B cell (primary cell): ENCODE measurements around the gene ARFGEF2. TPM values are rescaled to one million over a fixed set of nuclear protein-coding genes. Genes with fewer than 3 reads are reported as not detected.

Experiments
- ATAC-seq: fragments of 200-7000 bp; cut with Tn5 transposase; one replicate; pipeline ENCODE4 v1.10.0; 2021; ENCODE audit warnings: low read depth, mild to moderate bottlenecking, moderate number of reproducible peaks, moderate library complexity
- CTCF ChIA-PET: fragments of 350-600 bp; sonication (Branson Sonifier 250); formaldehyde crosslinking; loops from one replicate; lab custom pipeline; 2021; ENCODE audit warnings: antibody characterized with exemption, inconsistent platforms; lab: Charles Lee
- POLR2A ChIA-PET: fragments of 350-600 bp; sonication (Branson Sonifier 250); formaldehyde crosslinking; loops from one replicate; lab custom pipeline; 2021; ENCODE audit warnings: antibody characterized with exemption; lab: Charles Lee
- DNase-seq: peaks from one replicate; pipeline ENCODE4 v3.0.0; 2013
- H2AFZ ChIP-seq: 2 replicates; pipeline ENCODE4 v1.6.1; 2012; ENCODE audit warnings: mild to moderate bottlenecking, low read depth, low read length; ENCODE audit not compliant: insufficient read depth, poor library complexity, severe bottlenecking
- H3K27ac ChIP-seq, 2 donors: 1 replicate in 1 of 2; 2 replicates in 1 of 2; pipeline ENCODE4 v1.5.1; 2012 to 2013; ENCODE audit warnings: low read length in 2 of 2, mild to moderate bottlenecking in 2 of 2, moderate library complexity in 1 of 2
- H3K27me3 ChIP-seq, 4 experiments: fragments of 200-600 bp in 1 of 4; sonication (generic) in 1 of 4; replicated peaks in 1 of 4; 1 replicate in 2 of 4; 2 replicates in 2 of 4; pipeline versions ENCODE4 v1.6.1 to v1.7.0; 2013 to 2016; ENCODE audit warnings: low read length in 3 of 4, mild to moderate bottlenecking in 2 of 4, mixed read lengths in 1 of 4, moderate library complexity in 1 of 4; ENCODE audit not compliant: insufficient read depth in 4 of 4, control insufficient read depth in 3 of 4; ENCODE audit errors: control extremely low read depth in 1 of 4
- H3K36me3 ChIP-seq, 2 experiments: replicated peaks in 1 of 2; 1 replicate in 1 of 2; 2 replicates in 1 of 2; pipeline versions ENCODE4 v1.6.1 to v1.7.1; 2013; ENCODE audit warnings: low read length in 1 of 2; ENCODE audit not compliant: insufficient read depth in 2 of 2, control insufficient read depth in 1 of 2; ENCODE audit errors: control extremely low read depth in 1 of 2, extremely low read depth in 1 of 2
- H3K4me1 ChIP-seq, 2 donors: fragments of 200-600 bp in 1 of 2; sonication (generic) in 1 of 2; 1 replicate in 1 of 2; 2 replicates in 1 of 2; pipeline versions ENCODE4 v1.5.1 to v1.6.1; 2013 to 2017; ENCODE audit warnings: low read length in 2 of 2; ENCODE audit not compliant: control insufficient read depth in 2 of 2, insufficient read depth in 2 of 2
- H3K4me2 ChIP-seq: replicated peaks from 2 replicates; pipeline ENCODE3; 2012; ENCODE audit warnings: mild to moderate bottlenecking, low read depth, low read length; ENCODE audit not compliant: poor library complexity, severe bottlenecking
- H3K4me3 ChIP-seq, 5 experiments: fragments of 200-600 bp in 1 of 5; sonication (generic) in 1 of 5; 1 replicate in 3 of 5; 2 replicates in 2 of 5; pipeline versions ENCODE4 v1.5.1 to v1.7.0; 2011 to 2016; ENCODE audit warnings: low read length in 4 of 5, mild to moderate bottlenecking in 4 of 5, low read depth in 2 of 5, control low read depth in 1 of 5, moderate library complexity in 1 of 5; ENCODE audit not compliant: insufficient read depth in 1 of 5; ENCODE audit errors: control extremely low read depth in 1 of 5, extremely low read depth in 1 of 5
- H3K79me2 ChIP-seq: fragments of 200-600 bp; sonication (generic); one replicate; pipeline ENCODE4 v1.6.0; 2016; ENCODE audit warnings: low read length; ENCODE audit not compliant: control insufficient read depth, insufficient read depth
- H3K9ac ChIP-seq: fragments of 200-600 bp; sonication (generic); 2 replicates; pipeline ENCODE4 v1.6.1; 2017; ENCODE audit warnings: mild to moderate bottlenecking, low read length, moderate library complexity
- H3K9me3 ChIP-seq, 3 donors: one replicate each; pipeline versions ENCODE4 v1.6.1 to v1.7.1; 2013; ENCODE audit warnings: low read length in 2 of 3; ENCODE audit not compliant: control insufficient read depth in 2 of 3, insufficient read depth in 1 of 3; ENCODE audit errors: control extremely low read depth in 1 of 3
- H4K20me1 ChIP-seq: 2 replicates; pipeline ENCODE4 v1.6.0; 2012; ENCODE audit warnings: mild to moderate bottlenecking, low read length; ENCODE audit not compliant: insufficient read depth, control insufficient read depth, poor library complexity, severe bottlenecking
- H3K27ac Mint-ChIP-seq: one replicate; pipeline ENCODE4 v1.8.0; 2021; ENCODE audit warnings: mixed read lengths
- H3K27me3 Mint-ChIP-seq: one replicate; pipeline ENCODE4 v1.8.0; 2021; ENCODE audit warnings: mixed read lengths
- H3K4me1 Mint-ChIP-seq: one replicate; pipeline ENCODE4 v1.8.0; 2021; ENCODE audit warnings: mixed read lengths
- H3K4me3 Mint-ChIP-seq: one replicate; pipeline ENCODE4 v1.8.0; 2021; ENCODE audit warnings: mixed read lengths
- H3K9me3 Mint-ChIP-seq: one replicate; pipeline ENCODE4 v1.8.0; 2022; ENCODE audit warnings: mixed read lengths; ENCODE audit not compliant: insufficient read depth
- EZH2 ChIP-seq: IDR thresholded peaks from 2 replicates; pipeline ENCODE4 v1.6.1; 2012; ENCODE audit warnings: borderline replicate concordance, low read depth, mild to moderate bottlenecking, moderate library complexity, low read length; ENCODE audit not compliant: insufficient read depth, poor library complexity, severe bottlenecking
- WGBS: methylation state at CpG from one replicate; pipeline ENCODE4 v1.1.5; 2013; ENCODE audit warnings: missing lambda C conversion rate; ENCODE audit not compliant: insufficient coverage; 5-methylcytosine and 5-hydroxymethylcytosine counted together
- intact Hi-C: fragments of 100-400 bp; cut with micrococcal nuclease; formaldehyde crosslinking; loops from one replicate; pipeline ENCODE4 v1.10.0; 2022
- polyA plus RNA-seq: library from polyadenylated mRNA; depleted of rRNA; stranded (reverse); fragments of >200 nt; gene quantifications from 2 replicates; pipeline ENCODE4 v1.2.3, GENCODE V29; 2012
- total RNA-seq, 2 donors: library from RNA; stranded (reverse); fragments of 120-200 nt in 1 of 2; gene quantifications; 1 replicate in 1 of 2; 2 replicates in 1 of 2; pipeline versions ENCODE4 v1.2.3 to v1.2.4, GENCODE V29; 2013 to 2022
- TF ChIP-seq, protein P1 (sequence below): fragments of 200-600 bp; IDR thresholded peaks from one replicate; pipeline ENCODE4 v1.8.0; 2022; ENCODE audit warnings: antibody characterized with exemption, mild to moderate bottlenecking

Gene ARFGEF2
- total and polyA plus RNA-seq, 2 donors (not counting 1 experiment from before 2014, with no cell fraction given): 10.8 to 34.3 TPM

DNA sequence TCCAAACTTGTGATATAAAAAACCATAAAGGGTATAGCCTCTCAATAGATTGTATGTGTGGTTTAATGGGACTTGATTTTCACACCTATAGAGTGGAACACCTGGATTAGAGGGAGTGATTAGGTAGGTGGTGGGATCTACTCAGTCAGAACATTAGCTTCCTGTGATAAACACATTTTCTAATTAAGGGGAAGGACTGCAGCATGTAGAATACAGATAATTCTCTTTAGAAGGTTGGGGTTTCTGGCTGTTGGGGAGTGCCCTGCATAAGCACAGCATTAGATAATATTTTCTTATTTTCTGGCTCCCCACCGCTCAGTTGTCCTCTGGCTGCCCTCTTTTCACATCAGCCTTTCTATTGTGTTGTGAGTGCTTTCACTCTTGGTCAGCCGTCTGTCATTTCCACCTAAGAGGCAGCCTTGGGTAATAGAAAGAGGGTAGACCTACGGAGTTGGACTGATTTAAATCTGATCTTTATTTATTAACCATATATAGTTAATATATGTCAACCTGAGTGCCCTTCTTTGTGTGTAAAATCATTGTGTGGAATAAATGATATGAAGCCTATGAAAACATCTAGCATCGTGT is 132.6 kb downstream of the ARFGEF2 start:
- H3K27me3 Mint-ChIP-seq: no peaks in the 10 kb centered on the region
- peak overlapping the region; percentile 28 for H3K4me2 ChIP-seq
- ChIA-PET POLR2A (no interaction called here), CTCF (no interaction called here)
- no peak overlapping the region for H3K27ac ChIP-seq
- DNase-seq (no peak), ATAC-seq (no peak)
- no peaks in the 10 kb centered on the region for H3K27me3 ChIP-seq
- H3K4me3 ChIP-seq: no peak overlapping the region
- TF ChIP-seq, protein P1, sequence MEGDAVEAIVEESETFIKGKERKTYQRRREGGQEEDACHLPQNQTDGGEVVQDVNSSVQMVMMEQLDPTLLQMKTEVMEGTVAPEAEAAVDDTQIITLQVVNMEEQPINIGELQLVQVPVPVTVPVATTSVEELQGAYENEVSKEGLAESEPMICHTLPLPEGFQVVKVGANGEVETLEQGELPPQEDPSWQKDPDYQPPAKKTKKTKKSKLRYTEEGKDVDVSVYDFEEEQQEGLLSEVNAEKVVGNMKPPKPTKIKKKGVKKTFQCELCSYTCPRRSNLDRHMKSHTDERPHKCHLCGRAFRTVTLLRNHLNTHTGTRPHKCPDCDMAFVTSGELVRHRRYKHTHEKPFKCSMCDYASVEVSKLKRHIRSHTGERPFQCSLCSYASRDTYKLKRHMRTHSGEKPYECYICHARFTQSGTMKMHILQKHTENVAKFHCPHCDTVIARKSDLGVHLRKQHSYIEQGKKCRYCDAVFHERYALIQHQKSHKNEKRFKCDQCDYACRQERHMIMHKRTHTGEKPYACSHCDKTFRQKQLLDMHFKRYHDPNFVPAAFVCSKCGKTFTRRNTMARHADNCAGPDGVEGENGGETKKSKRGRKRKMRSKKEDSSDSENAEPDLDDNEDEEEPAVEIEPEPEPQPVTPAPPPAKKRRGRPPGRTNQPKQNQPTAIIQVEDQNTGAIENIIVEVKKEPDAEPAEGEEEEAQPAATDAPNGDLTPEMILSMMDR: no peak
- no peak for TF ChIP-seq EZH2
- H4K20me1 ChIP-seq: peaks cover 77% of the 10 kb centered on the region
- no peak overlapping the region for H3K27ac Mint-ChIP-seq
- H3K79me2 ChIP-seq: peaks cover 100% of the 10 kb centered on the region
- no peaks in the 10 kb centered on the region for H3K9me3 ChIP-seq
- H3K4me1 ChIP-seq: peaks cover 23 to 31% of the 10 kb centered on the region in 2 donors
- peaks cover 0 to 18% of the 10 kb centered on the region in 2 experiments for H3K36me3 ChIP-seq
- intact Hi-C loops: no loop called here
- H3K4me1 Mint-ChIP-seq: peaks cover 41% of the 10 kb centered on the region
- H3K9ac ChIP-seq: no peak overlapping the region
- H2AFZ ChIP-seq: no peak overlapping the region
- no CpG with 5 or more reads among the region's 4 CpGs for WGBS
- H3K9me3 Mint-ChIP-seq: no peaks in the 10 kb centered on the region
- H3K4me3 Mint-ChIP-seq: peak overlapping the region; percentile 26

DNA sequence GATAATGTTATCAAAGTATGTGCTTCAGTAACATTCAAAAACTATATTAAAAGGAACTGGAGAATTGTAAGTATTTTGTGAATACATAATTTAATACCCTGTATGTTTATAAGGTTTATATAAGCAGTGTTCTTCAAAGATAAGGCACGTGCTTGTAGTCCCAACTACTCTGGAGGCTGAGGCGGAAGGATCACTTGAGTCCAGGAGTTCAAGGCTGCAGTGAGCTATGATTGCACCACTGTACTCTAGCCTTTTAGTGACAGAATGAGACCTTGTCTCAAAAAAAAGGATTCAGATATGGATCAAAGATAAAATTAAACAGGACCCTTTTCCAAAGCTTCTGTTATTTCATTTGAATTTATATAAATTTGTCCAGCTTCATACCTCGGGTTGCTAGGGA is 141.8 kb downstream of the ARFGEF2 start:
- peaks cover 1% of the 10 kb centered on the region for H3K4me1 Mint-ChIP-seq
- ATAC-seq: no peak
- intact Hi-C loops: no loop called here
- Histone ChIP-seq H3K9me3 (no peaks in the 10 kb centered on the region), H3K36me3 (peaks cover 5 to 63% of the 10 kb centered on the region in 2 experiments), H2AFZ (no peak overlapping the region), H3K27ac (no peak overlapping the region), H3K4me2 (no peak overlapping the region), H3K27me3 (no peaks in the 10 kb centered on the region), H3K4me1 (no peaks in the 10 kb centered on the region), H4K20me1 (peaks cover 26% of the 10 kb centered on the region), H3K9ac (no peak overlapping the region), H3K4me3 (no peak overlapping the region), H3K79me2 (peaks cover 40% of the 10 kb centered on the region)
- no peaks in the 10 kb centered on the region for H3K9me3 Mint-ChIP-seq
- ChIA-PET POLR2A (no interaction called here), CTCF (interaction anchor here (0.8 kb wide), 1 partner anchor 53 kb away, joined by 4 read pairs; no protein-coding TSS in a partner anchor)
- TF ChIP-seq, protein P1: no peak
- no peak for TF ChIP-seq EZH2
- H3K27me3 Mint-ChIP-seq: no peaks in the 10 kb centered on the region
- no peak for DNase-seq
- 100% methylated on average over 2 of the region's 3 CpGs for WGBS
- no peak overlapping the region for H3K4me3 Mint-ChIP-seq
- H3K27ac Mint-ChIP-seq: no peak overlapping the region
